GM12892 (cell line): ENCODE data around the gene TMEM91.

Experiments used
- POLR2A ChIP-seq: IDR thresholded peaks from 2 replicates; pipeline ENCODE4 v1.6.1; 2011; ENCODE audit warnings: low read depth, low read length, control low read depth
- POLR2AphosphoS5 ChIP-seq: IDR thresholded peaks from 2 replicates; pipeline ENCODE4 v1.6.1; 2011; ENCODE audit warnings: low read depth, low read length, control low read depth

GRCh38 chr19:41395355-41395754, 19.0 kb downstream of the TMEM91 start:
- peak; percentile 29; the same call in 1 of the 2 replicates for TF ChIP-seq POLR2A
- no peak for TF ChIP-seq POLR2AphosphoS5
